Activated CD4-positive, CD25-positive, alpha-beta regulatory T cell treated with anti-CD3 and anti-CD28 coated beads, Interleukin-2, amount 50 U/mL, for 16 hours (primary cell): ENCODE results near the gene FAM168B.
"Not testable (repeated sequence)": the region's sequence is repeated elsewhere in the genome, so short reads cannot be mapped to it uniquely, and the experiment has no call there.

Experiments
- DNase-seq: peaks from one replicate; pipeline ENCODE4 v3.0.0-alpha.2; 2020; ENCODE audit warnings: low read depth, low spot score

The FAM168B gene

DNA sequence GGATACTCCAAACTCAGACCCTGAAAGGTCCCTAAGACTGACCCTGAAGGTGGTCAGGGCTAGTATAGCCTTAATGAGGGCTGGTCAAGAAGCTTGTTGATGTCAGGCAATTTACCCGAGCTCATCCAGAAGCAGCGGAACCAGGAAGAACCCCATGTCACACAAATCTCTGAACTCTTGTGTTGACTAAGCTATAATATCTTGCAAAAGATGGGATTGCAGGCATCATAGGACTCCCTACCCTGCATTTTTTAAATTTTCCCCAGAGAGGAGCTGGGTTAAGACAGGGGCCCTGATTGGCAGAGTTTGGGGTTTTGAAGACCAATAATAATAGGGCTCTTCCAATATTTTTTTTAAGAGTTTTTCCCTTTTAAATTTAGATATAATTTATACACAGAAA, 9.9 kb upstream of the FAM168B start:
- DNase-seq = no peak

DNA sequence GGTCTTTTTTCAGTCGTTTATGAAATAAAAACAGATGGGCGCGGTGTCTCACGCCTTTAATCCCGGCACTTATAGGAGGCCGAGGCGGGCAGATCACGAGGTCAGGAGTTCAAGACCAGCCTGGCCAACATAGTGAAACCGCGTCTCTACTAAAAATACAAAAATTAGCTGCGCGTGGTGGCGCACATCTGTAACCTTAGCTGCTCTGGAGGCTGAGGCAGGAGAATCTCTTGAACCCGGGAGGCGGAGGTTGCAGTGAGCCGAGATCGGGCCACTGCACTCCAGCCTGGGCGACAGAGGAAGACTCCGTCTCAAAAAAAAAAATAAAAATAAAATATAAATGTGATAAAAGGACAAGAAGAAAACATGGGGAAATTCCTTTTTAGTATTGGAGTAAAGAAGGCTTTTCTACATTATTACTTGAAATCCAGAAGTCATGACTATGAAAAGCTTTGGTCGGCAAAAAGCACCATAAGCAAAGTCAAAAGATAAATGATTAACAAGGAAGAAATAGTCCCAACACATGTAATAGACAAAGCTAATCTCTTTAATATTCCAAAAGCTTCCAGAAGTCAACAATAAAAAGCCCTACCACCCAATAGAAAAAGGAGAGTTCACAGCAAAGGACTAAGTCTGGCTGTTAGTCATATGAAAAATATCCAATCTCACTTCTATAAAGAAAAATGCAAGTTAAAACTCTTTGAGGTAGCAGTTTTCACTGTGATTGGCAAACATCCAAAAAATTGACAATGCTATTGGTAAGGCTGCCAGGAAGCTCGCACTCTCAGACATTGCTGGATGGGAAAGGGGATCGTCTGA, 1.4 kb upstream of the FAM168B start:
- DNase-seq = no peak

DNA sequence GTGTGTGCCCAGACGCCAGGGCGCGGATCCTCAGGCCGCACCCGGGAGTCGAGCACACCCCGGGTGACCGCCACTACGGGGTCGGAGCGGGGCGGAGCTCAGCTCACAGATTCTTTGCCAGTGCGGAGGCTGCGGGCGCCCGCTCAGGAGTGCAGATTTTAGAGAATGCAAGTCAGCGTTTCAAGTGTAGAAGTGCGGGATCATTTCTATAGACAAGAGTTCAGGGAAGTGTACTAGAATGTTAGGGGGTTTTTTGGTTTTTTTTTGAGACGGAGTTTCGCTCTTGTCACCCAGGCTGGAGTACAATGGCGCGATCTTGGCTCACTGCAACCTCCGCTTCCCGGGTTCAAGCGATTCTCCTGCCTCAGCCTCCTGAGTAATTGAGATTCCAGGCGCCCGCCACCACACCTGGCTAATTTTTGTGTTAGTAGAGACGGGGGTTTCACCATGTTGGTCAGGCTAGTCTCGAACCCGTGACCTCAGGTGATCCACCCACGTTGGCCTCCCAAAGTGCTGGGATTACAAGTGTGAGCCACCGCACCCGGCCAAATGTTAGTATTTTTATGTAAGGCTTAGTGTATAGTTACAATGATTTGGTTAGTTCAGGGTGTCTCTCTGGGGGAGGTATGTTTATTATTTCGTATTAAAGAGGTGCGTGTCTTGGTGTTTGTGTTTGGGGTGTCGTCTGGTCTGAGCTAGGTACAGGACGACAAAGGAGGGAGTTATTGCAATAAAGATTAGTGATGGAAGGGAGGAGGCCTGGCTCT, 619 bp upstream of the FAM168B start:
- DNase-seq = no peak

DNA sequence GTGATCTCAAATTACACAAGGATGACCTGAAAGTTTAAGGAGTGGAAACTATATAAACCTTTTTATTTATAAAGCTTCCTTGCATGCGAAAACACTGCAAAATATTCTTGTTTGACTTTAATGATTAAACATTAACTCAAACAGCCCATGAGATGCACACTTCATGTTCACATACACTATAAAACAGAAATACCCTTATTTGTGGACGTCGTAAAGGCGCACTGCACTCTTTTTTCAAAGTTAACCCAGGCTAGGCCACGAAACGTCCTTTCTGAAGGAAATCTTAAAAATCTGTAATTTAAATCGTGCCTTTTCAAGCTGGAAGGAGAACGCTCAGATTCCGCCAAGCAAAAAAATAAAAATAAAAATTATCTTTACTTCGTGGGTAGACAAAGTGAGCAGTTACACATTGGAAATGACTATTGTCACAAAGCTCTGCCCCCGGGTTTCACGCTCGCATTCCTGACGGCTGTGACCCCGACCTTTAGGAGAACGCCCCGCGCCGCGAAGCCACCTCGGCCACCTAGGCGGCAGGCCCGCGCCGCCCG, 728 bp downstream of the FAM168B start:
- DNase-seq = no peak

DNA sequence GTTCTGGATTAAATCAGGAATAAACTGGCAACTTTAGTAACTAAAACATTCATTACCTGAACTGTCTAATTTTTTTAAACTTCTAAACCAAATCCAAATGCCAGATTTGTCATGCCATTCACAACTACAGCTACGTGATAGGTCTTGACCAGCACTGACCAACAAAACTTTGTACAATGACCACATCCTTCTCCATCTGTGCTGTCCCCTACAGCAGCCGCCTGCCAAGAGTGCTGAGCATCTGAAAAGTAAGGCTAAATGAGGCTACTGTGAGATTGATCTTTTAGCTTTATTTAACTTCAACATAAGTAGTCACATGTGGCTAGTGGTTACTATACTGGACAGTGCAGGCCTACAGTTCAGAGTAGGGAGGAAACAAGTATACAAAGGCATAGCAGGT, 7.6 kb downstream of the FAM168B start:
- DNase-seq = no peak

DNA sequence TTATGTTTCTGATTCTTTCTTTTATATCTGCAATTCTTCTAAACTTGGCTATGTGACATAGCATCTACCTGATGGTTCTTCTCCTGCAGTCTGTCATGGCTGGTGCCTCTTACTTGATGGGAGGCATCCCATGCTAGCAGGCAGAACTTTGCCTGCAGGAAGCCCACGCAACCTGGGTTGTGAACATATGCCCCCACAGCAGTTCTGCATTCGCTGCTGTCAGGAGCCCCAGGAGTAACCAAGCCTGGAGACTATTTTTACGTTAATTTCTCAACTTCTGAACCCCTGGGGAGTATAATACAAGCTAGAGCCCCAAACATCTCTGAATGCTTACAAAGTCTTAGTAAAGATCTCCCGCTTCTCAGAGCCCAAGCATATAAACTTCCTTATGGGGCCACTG, 12.1 kb downstream of the FAM168B start:
- no peak for DNase-seq

DNA sequence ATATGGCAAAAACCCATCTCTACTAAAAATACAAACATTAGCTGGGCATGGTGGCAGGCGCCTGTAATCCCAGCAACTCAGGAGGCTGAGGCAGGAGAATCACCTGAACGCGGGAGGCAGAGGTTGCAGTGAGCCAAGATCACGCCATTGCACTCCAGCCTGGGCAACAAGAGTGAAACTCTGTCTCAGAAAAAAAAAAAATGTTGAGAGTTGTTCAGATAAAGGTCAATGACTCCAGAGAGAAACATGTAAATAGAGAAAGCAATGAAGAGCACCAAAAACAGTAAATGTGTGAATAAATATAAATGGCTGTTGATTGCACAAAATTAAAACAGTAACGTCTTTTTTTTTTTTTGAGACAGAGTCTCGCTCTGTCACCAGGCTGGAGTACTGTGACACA, 13.3 kb downstream of the FAM168B start:
- DNase-seq = not testable (repeated sequence)

DNA sequence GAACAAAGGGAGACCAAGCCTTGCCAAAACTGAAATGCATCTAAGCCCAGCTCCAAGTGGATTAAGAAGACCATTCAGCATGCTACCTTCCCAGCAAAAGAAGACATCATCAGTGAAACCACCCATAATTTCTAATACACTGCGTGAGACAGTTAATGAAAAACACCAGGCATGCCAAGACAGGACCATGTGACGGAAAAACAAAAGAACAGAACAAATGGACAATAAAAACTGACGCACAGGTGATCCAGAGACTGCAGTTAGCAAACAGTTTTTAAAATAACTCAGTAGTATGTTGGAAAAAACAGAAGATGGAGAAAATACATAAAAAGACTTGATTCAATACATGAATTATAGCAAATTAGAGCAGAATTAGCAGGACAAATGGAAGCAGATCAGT, 15.3 kb downstream of the FAM168B start:
- no peak for DNase-seq

DNA sequence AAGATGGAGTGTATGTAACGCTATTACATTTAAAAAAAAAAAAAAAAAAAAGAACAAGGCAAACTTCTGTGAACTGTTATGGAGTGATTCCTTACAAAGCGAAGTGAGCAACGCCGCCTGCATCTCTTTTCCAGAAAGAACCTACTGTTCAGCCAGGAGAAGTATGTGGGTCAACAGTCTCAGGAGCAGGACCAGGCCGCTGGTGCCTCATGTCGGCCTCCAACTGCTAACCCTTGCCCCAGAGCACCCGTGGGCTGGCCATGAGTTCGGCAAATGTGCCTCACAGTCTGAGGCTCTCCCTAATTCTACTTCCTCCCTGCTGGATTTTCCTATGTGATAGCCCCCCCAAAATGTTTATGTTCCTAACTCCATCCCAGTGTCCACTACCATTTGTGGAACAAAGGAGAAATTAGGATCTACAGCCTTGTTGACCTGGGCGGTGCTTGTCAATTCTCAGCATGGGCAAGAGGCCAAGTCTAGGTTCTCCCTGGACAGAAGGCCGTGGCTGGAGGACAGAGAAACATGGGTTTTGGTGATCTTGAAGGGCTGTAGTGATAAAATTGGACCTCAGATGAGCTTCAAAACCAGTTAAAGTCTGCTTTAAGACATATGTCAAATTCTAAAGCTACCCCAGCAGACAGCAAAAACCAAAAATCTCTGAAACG, 15.9 kb downstream of the FAM168B start:
- no peak for DNase-seq

DNA sequence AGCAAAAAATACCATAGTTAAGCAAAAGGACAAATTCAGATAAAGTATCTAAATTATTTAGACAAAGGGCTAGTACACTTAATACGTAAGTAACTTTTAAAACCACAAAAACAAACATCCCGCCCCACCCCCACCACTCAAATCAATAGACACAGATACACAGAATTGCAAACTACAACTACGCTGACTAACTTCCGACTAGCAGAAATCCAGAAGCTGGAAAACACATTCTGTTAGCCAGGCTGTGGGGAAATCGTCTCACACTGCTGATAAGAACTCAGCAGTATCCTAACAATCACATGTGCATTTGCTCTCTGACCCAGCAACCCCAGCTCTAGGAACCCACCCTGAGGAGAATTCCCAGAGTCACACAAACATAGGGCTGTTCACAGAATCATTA, 16.6 kb downstream of the FAM168B start:
- no peak for DNase-seq

DNA sequence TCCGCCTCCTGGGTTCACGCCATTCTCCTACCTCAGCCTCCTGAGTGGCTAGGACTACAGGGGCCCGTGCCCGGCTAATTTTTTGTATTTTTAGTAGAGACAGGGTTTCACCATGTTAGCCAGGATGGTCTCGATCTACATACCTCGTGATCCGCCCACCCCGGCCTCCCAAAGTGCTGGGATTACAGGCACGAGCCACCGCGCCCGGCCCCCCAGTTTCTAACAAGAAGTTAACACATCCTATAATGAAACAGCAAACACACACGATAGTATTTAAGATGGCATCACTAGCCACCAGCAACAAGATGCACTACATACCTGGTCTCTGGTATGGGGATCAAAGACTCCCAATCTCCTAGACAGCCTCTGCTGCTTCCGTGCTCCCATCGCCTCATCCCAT, 17.7 kb downstream of the FAM168B start:
- not testable (repeated sequence) for DNase-seq

DNA sequence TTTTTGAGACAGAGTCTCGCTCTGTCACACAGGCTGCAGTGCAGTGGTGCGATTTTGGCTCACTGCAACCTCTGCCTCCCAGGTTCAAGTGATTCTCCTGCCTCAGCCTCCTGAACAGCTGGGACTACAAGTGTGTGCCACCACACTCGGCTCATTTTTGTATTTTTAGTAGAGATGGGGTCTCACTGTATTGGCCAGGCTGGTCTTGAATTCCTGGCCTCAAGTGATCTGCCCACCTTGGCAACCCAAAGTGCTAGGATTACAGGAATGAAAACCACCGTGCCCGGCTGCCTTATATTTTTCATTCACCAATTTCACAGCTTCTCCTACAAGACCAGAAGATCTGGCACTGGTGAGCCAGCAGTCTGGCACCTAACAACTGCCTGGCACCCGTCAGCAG, 25.1 kb downstream of the FAM168B start:
- DNase-seq = not testable (repeated sequence)

DNA sequence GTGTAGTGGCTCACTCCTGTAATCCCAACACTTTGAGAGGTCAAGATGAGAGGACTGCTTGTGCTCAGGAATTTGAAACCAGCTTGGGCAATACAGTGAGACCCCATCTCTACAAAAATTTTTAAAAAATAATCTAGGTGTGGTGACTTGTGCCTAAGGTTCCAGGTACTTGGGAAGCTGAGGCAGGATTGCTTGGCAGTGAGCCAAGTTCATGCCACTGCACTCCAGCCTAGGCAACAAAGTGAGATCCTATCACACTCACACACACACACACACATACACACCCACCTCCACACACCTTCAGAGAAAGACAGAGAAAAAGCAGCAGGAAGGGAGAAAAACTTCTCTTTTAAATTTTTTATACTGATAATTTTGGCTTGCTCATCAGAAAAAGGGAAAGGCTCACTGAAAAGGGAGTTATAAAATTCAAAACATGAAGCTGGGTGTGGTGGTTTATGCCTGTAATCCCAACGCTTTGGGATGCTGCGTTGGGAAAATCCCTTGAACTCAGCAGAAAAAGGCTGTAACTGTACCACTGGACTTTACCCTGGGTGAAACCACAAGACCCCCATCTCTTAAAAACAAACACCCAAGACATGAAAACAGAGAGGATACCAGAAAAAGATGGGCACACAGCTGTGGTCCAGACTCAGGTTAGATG, 25.7 kb downstream of the FAM168B start:
- DNase-seq = no peak

DNA sequence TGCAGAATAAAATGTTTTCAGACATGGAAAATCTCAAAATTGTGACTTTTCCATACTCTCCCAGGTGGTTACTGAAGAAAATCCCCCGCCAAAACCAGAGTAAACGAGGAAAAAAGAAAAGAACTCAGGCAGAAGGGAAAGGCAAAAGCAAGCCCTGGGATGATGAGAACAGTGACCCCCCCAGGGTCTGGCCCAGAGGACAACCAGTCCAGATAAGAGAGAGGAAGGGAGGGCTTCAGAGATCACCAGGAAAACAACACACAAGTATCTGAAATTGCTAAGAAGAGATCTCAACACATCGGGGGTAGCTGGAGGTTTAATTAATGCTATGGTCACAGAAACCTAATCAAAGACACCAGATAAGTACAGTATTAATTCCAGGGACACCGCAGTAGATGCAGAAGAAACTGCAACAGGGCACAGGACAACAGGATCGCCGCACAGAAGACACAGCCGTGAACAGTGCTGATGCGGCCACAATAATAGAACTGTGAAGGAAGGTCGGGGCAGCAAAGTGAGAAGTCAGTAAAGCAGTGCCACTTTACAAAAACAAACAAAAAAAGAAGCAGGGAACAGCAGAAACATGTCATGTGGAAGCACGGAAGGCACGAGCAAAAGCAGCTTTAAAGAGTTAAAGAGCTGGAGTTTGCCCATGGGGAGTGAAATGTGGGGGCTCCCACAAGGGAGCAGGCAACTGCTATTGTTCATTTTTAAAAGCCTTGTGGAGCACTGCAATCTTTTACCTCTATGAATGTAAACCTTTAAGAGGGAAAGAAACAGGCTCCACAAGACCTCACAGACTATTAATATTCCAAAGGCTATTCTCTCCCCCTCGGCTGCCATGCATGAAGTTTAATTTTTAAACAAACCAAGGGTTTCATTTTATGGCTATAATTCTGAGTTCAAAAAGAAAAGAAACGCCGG, 28.4 kb downstream of the FAM168B start:
- DNase-seq = no peak

DNA sequence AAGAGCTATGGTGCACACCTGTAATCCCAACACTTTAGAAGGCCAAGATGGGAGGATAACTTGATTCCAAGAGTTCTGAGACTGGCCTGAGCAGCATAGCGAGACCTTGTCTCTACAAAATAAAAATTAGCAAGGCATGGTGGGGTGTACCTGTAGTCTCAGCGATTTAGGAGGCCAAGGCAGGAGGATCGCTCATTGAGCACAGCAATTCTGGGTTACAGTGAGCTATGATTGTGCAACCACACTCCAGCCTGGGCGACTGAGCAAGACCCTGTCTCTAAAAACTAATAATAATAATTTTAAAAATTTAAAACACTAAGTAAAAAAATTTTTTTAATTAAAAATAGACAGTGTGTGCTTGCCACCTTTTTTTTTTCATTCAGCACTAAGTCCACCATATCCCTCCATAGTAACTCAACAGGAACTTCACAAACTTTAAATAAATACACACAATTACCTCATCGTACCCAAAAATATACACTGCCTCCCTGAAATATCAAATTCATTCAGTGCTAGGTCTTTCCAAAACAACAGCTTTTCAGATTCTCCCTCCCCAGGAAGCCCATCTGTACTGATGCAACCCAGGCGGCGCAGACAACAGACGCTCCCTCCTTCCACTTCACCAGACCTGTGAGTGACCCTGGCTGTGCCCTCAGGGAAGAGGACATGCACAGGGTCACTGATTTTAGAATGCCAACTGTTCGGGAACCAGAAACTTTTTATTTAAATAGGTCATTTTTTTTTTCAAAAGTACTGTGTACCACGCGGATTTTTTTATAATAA, 29.6 kb downstream of the FAM168B start:
- DNase-seq = no peak

DNA sequence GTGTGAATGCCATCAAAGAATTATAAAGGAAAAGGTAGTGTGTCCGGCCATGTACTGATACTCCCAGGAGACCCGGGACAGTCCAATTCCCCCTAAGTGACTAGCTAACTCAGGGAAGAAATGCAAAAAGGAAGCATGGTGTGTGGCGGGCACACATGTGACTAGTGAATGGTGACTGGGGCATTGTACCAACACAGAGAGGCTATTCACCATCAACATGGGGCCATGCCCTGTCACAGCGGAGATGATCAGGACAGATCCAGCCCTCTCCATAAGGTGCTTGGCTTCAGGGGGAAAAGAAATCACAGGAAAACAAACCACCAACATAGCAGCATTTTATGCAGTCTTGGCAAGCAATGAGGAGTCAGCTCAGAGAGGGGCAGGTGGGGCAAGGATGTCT, 34.3 kb downstream of the FAM168B start:
- no peak for DNase-seq

DNA sequence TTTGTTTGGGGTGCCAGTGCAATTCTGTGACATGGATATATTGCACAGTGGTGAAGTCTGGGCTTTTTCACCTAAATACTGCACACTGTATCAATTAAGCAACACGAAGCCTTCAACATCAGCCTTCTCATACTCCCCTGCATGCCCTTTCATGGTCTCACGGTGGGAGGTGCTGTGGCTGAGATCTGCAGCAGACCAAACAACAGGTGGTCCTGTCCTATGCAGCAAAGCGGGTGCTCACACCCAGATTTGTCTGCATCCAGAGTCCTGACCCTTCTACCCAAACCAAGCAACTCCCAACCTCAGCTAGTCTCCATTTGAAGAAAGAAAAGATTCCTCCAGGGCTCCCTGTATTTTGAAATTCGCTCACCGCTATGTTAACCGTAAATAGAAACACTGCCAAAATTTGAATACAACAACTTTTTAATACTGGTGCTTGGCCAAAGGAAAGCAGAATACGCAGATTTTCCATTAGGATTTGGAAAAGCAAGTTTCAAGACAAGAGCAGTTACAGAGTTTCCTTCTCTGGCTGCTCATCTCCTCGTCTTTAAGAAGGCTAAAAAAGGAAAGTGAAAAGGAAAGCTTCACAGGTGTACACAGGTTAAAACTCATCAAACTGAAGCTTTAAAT, 34.9 kb downstream of the FAM168B start:
- DNase-seq = no peak

DNA sequence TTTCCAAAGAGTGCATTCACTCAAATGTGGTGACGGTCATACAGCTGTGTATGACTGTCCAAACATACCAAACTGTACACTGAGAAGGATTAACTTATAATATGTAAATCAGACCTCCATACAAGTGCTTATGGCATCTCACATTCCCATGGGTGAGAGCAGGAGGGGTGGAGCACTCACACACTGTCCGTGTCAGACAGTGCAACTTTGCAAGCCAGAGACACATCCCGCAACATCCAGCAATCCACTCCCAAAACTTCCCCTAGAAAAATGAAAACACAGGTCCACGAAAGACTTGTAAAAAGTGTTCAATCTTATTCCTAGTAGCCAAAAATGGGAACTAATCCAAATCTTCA, 36.4 kb downstream of the FAM168B start:
- no peak for DNase-seq

DNA sequence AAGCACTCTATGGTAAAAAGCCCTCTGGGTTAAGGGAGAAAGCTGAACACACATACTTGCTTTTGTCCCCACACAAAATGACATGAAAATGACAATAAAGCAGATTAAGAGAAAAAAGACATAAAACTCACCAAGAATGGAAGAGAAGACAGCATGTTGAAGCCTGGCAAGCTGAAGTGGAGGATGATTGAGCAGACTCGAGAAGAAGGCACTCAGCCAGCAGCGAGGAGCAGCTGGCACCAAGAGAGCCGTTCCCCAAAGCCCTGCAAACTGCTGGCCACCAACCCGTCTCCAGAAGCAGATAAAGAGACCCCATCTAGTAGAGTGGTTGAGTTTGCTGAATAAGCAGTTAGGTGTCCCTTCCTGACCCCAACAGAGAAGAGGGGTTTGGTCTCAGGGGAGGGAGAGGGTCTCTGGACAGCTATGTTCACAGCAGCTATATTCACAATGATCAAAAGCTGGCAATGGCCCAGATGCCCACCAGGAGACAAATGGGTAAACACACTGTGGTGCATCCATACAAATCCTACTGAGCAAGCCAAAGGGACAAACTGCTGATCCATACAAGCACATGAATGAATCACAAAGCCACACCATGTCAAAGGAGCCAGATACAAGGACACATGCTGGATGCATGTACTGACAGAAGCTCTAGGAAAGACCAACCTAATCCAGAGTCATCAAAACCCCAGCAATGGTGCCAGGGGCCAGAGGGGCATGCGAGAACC, 36.9 kb downstream of the FAM168B start:
- no peak for DNase-seq
